ENCODE measurements around the gene TMEM19. TPM values are rescaled to one million over a fixed set of nuclear protein-coding genes. Genes with fewer than 3 reads are reported as not detected.

Gene TMEM19
- total and polyA plus RNA-seq, 9 donors = 18.3 to 28.8 (median 26.3) TPM

DNA sequence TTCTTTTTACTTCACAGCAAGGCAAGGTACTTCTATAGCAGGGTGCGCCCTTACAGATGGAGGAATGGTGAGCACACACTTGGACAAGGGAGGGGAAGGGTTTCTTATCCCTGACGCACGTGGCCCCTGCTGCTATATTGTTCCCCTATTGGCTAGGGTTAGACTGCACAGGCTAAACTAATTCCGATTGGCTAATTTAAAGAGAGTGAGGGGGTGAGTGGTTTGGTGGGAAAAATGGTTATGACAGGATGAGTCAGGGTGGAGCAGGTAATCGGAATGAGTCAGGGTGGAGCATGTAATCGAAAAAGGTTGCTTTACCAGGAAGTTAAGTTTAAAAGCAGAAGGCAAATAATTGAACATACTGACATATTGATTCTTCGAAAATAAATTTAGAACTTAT lies 45.1 kb downstream of the TMEM19 start:
- no peak overlapping the region for H3K4me3 ChIP-seq (ENCODE audit: low read length)
- no peaks in the 10 kb centered on the region for H3K36me3 ChIP-seq (ENCODE audit: control insufficient read depth, insufficient read depth, low read length)
- H3K27me3 ChIP-seq (ENCODE audit: control insufficient read depth, insufficient read depth, low read length) = no peaks in the 10 kb centered on the region
- H3K27ac ChIP-seq (ENCODE audit: low read length) = no peak overlapping the region
- no peak for DNase-seq
- H3K9me3 ChIP-seq (replicated peaks; ENCODE audit: control insufficient read depth, low read depth, low read length) = no peaks in the 10 kb centered on the region
- no peaks in the 10 kb centered on the region for H3K4me1 ChIP-seq (ENCODE audit: control insufficient read depth, insufficient read depth, low read length)
- 95% methylated on average over 2 of the region's 7 CpGs for WGBS (ENCODE audit: insufficient coverage)

DNA sequence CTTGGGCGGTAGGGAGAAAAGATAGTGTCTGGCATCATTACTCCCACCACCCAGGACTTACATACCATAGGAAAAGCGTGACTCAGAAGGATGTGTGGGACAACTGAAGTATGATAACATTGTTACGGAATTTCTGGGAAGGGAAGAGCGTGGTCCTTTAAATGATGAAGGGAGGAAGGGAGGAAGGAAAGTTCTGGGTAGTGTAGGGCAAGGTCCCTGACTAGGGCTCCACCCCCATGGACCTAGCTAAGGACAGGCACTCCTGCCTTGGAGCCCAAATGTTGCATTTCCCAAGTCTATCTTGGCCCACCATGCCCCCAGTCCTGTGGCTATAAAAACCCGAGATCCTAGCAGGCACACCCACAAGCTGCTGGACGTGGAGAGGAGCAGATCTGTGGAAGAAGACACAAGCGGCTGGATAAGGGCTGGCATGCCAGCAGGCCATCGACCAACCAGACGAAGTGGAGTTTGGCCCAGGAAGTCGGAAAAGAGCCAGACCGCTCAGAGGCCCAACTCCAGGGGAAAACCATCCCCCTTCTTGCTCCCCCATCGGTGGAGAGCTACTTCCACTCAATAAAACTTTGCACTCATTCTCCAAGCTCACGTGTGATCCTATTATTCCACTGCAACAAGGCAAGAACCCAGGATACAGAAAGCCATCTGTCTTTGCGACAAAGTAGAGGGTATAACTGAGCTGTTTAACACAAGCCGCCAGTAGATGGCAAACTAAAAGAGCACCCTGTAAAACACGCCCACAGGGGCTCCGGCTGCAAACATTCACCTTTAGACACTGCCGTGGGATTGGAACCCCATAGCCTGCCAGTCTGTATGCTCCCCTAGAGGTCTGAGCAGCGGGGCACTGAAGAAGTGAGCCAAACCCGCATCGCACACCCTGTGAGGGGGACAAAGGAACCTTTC lies 45.8 kb downstream of the TMEM19 start:
- H3K36me3 ChIP-seq (ENCODE audit: control insufficient read depth, insufficient read depth, low read length) = no peaks in the 10 kb centered on the region
- WGBS (ENCODE audit: insufficient coverage) = 76% methylated on average over 10 of the region's 21 CpGs
- no peaks in the 10 kb centered on the region for H3K4me1 ChIP-seq (ENCODE audit: control insufficient read depth, insufficient read depth, low read length)
- H3K27me3 ChIP-seq (ENCODE audit: control insufficient read depth, insufficient read depth, low read length) = no peaks in the 10 kb centered on the region
- H3K9me3 ChIP-seq (replicated peaks; ENCODE audit: control insufficient read depth, low read depth, low read length) = no peaks in the 10 kb centered on the region
- no peak for DNase-seq
- H3K27ac ChIP-seq (ENCODE audit: low read length) = no peak overlapping the region
- H3K4me3 ChIP-seq (ENCODE audit: low read length) = no peak overlapping the region

DNA sequence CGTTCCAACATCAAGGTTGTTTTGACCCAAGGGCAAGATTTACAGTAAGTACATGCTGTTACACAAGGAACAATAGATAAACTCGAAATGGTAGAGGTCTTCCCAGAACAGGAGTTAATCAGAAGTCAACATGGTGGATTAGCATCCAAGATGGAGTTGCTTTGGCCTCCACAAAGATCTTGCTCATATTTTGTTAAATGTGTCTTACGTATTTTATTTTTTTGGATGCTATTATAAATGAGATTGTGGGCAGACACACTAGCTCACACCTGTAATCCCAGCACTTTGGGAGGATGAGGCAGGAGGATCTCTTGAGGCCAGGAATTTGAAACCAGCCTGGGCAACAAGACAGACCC lies 46.5 kb downstream of the TMEM19 start:
- Histone ChIP-seq H3K27me3 (ENCODE audit: control insufficient read depth, insufficient read depth, low read length) (no peaks in the 10 kb centered on the region), H3K36me3 (ENCODE audit: control insufficient read depth, insufficient read depth, low read length) (no peaks in the 10 kb centered on the region), H3K4me1 (ENCODE audit: control insufficient read depth, insufficient read depth, low read length) (no peaks in the 10 kb centered on the region), H3K9me3 (replicated peaks; ENCODE audit: control insufficient read depth, low read depth, low read length) (no peaks in the 10 kb centered on the region), H3K27ac (ENCODE audit: low read length) (no peak overlapping the region), H3K4me3 (ENCODE audit: low read length) (no peak overlapping the region)
- no peak for DNase-seq
- WGBS (ENCODE audit: insufficient coverage) = no CpG with 5 or more reads among the region's 3 CpGs

DNA sequence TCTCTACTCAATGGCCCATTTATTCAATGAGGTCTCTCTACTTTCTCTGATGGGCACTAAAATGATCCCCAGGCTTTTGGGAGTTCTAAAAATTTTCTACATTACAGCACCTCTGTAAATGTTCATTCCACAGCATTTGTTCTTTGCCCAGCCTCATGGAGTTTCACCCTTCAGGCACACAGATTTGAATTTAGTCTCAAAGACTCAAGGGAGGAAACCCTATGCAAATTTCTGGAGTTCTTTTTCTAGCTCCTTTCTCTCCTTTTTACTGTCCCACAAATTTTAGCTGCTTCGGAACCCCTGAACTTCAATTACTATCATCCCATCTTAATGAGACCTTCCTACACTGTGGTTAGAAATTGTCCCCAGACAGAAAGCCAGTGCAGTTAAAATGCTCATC lies 51.3 kb downstream of the TMEM19 start:
- Histone ChIP-seq H3K27me3 (ENCODE audit: control insufficient read depth, insufficient read depth, low read length) (no peaks in the 10 kb centered on the region), H3K4me3 (ENCODE audit: low read length) (no peak overlapping the region), H3K36me3 (ENCODE audit: control insufficient read depth, insufficient read depth, low read length) (no peaks in the 10 kb centered on the region), H3K9me3 (replicated peaks; ENCODE audit: control insufficient read depth, low read depth, low read length) (no peaks in the 10 kb centered on the region), H3K27ac (ENCODE audit: low read length) (no peak overlapping the region), H3K4me1 (ENCODE audit: control insufficient read depth, insufficient read depth, low read length) (no peaks in the 10 kb centered on the region)
- 83% methylated on average over 1 of the region's 1 CpG for WGBS (ENCODE audit: insufficient coverage)
- DNase-seq = no peak

DNA sequence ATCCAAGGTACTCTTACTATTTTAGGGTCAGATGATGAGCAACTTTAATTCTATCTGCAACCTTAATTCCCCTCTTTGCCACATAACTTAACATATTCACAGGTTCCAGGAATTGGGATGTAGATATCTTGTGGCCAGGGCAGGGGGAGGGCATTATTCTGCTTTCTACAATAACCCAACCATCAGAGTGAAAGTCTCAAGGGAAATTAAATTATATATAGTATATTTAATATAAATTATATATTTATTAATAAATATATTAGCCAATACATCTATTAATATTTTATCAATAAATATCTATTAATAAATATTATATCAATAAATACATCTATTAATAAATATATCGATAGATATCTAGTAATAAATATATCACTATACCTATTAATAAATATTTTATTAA lies 57.1 kb downstream of the TMEM19 start:
- Histone ChIP-seq H3K9me3 (replicated peaks; ENCODE audit: control insufficient read depth, low read depth, low read length) (no peaks in the 10 kb centered on the region), H3K4me1 (ENCODE audit: control insufficient read depth, insufficient read depth, low read length) (no peaks in the 10 kb centered on the region), H3K27me3 (ENCODE audit: control insufficient read depth, insufficient read depth, low read length) (no peaks in the 10 kb centered on the region), H3K27ac (ENCODE audit: low read length) (no peak overlapping the region), H3K36me3 (ENCODE audit: control insufficient read depth, insufficient read depth, low read length) (no peaks in the 10 kb centered on the region), H3K4me3 (ENCODE audit: low read length) (no peak overlapping the region)
- DNase-seq = no peak
- WGBS (ENCODE audit: insufficient coverage) = no CpG with 5 or more reads among the region's 1 CpG

DNA sequence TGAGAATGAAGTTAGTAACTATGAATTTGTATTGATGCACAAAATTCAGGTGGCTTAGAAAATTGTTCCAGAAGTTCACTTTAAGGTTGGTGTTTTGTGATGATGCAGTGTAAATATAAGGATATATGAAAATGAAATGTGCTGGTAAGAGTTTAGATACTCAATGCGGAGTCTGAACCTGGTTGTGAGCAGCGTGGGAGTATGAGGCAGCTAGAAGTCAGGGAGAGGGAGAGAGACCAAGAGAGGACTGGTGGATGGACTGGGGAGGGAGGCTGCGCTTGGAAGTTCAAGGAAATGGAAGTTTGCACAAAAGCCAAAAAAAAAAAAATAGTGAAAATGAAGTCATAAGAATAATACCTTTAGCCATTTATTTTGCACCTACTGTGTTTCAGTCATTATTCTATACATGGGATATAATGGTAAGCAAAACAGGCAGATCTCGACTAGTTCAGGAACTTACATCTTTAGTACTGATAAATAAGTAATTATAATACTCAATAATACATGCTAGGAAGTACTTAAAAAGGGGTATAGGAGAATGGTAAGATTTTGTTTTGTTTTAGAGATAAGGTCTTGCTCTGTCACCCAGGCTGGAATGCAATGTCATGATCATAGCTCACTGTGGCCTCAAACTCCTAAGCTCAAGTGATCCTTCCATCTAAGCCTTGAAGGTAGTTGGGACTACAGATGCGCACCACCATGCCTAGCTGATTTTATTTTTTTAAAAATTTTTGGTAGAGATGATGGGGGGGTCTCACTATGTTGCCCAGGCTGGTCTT lies 58.8 kb downstream of the TMEM19 start:
- no peak for DNase-seq
- Histone ChIP-seq H3K4me1 (ENCODE audit: control insufficient read depth, insufficient read depth, low read length) (no peaks in the 10 kb centered on the region), H3K36me3 (ENCODE audit: control insufficient read depth, insufficient read depth, low read length) (no peaks in the 10 kb centered on the region), H3K27ac (ENCODE audit: low read length) (no peak overlapping the region), H3K4me3 (ENCODE audit: low read length) (no peak overlapping the region), H3K9me3 (replicated peaks; ENCODE audit: control insufficient read depth, low read depth, low read length) (no peaks in the 10 kb centered on the region), H3K27me3 (ENCODE audit: control insufficient read depth, insufficient read depth, low read length) (no peaks in the 10 kb centered on the region)
- 80% methylated on average over 2 of the region's 5 CpGs for WGBS (ENCODE audit: insufficient coverage)

DNA sequence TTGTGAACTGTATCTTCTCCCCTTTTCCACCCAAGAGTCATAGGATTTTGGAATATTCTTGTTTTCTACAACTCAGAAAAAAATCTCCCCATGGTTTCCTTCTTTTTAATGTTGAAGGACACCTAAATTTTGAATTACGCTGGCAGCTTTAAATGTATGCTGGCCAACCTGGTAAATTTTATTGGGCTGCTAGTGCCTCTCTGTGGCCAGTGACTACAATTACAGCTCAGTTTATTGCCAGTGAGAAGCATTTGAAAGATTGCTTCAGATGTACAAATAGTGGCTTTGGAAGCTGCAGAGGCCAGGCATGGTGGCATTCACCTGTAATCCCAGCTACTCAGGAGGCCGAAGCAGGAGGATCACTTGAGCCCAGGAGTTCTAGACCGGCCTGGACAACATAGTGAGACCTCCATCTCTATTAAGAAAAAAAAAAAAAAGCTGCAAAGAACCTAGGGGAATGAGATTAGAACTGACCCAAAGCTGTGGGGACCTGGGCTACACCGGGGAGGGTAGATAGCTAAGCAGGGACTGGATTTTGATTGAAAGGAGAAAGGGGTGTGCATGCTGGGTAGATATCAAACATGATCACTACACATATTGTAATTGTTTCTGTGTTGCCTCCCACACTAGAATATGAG lies 61.2 kb downstream of the TMEM19 start:
- no peak overlapping the region for H3K27ac ChIP-seq (ENCODE audit: low read length)
- no peak overlapping the region for H3K4me3 ChIP-seq (ENCODE audit: low read length)
- no peaks in the 10 kb centered on the region for H3K9me3 ChIP-seq (replicated peaks; ENCODE audit: control insufficient read depth, low read depth, low read length)
- DNase-seq = peak; percentile 65
- H3K4me1 ChIP-seq (ENCODE audit: control insufficient read depth, insufficient read depth, low read length) = no peaks in the 10 kb centered on the region
- no peaks in the 10 kb centered on the region for H3K36me3 ChIP-seq (ENCODE audit: control insufficient read depth, insufficient read depth, low read length)
- no peaks in the 10 kb centered on the region for H3K27me3 ChIP-seq (ENCODE audit: control insufficient read depth, insufficient read depth, low read length)
- 20% methylated on average over 1 of the region's 4 CpGs for WGBS (ENCODE audit: insufficient coverage)

DNA sequence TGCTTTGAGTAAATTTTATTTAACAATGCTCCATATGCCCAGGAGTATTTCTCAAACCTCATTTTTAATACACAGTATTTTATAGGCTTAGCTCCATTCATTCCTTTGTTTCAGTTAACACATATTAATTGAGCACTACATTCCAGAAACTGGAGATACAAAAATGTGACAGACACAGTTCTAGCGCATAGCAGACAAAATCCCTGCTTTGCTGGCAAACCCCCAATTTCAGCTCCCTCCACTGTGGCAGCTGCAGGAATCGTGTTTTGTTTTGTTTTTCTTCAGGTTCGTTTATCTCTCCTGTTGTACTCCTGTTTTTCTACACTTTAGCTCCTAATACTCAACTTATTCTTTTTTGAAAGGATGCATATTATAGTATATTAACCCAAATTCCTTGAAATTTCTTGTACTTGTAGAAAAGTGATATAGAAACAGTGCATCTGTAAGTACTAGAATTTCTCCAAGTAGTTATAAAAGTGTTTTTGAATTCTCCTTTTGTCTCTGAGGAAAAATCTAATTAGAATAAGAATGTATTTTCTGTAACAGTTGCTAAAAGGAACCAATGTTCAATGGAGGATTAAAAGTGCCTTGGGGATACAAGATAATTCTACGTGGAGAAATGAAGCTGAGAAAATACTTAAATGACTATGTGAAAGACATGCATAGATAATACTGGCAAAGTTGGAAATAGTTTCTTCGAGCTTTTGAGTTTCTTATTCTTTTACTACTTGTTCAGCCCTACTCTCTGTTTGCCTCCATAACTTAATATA lies 62.4 kb downstream of the TMEM19 start:
- Histone ChIP-seq H3K36me3 (ENCODE audit: control insufficient read depth, insufficient read depth, low read length) (no peaks in the 10 kb centered on the region), H3K27me3 (ENCODE audit: control insufficient read depth, insufficient read depth, low read length) (no peaks in the 10 kb centered on the region), H3K9me3 (replicated peaks; ENCODE audit: control insufficient read depth, low read depth, low read length) (no peaks in the 10 kb centered on the region), H3K27ac (ENCODE audit: low read length) (no peak overlapping the region), H3K4me1 (ENCODE audit: control insufficient read depth, insufficient read depth, low read length) (no peaks in the 10 kb centered on the region), H3K4me3 (ENCODE audit: low read length) (no peak overlapping the region)
- DNase-seq = peak; percentile 23
- 60% methylated on average over 1 of the region's 5 CpGs for WGBS (ENCODE audit: insufficient coverage)

DNA sequence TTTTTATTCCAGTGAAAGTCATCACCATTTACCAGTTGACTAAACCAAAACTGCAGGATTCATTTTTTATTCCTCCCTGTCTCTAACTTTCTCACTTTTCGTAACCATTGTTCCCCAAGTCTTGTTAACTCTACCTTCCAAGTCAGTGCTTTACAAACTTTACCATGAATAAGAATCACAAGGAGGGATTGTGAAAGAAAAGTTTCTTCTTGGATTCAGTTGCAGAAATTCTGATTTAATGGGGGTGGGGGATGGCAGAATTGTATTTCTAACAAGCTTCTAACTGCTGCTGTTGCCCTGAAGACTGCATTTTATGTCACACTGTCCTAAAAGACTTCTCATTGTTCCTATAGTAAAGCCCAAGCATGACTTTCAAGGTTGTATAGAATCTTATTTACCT lies 63.8 kb downstream of the TMEM19 start:
- no CpG with 5 or more reads among the region's 1 CpG for WGBS (ENCODE audit: insufficient coverage)
- Histone ChIP-seq H3K9me3 (replicated peaks; ENCODE audit: control insufficient read depth, low read depth, low read length) (no peaks in the 10 kb centered on the region), H3K4me3 (ENCODE audit: low read length) (no peak overlapping the region), H3K36me3 (ENCODE audit: control insufficient read depth, insufficient read depth, low read length) (no peaks in the 10 kb centered on the region), H3K4me1 (ENCODE audit: control insufficient read depth, insufficient read depth, low read length) (peaks cover 3% of the 10 kb centered on the region), H3K27me3 (ENCODE audit: control insufficient read depth, insufficient read depth, low read length) (no peaks in the 10 kb centered on the region), H3K27ac (ENCODE audit: low read length) (no peak overlapping the region)
- DNase-seq = no peak
